GM08714 (cell line): Measurements from ENCODE around the gene DUSP1.

Experiments used
- H3K4me3 ChIP-seq: fragments of 200-500 bp; sonication (Bioruptor generic); 2 replicates; pipeline ENCODE4 v1.5.1; 2014; ENCODE audit warnings: mild to moderate bottlenecking, low read length, inconsistent platforms
- ZNF274 ChIP-seq: IDR thresholded peaks from 2 replicates; pipeline ENCODE4 v1.6.1; 2012; ENCODE audit warnings: mild to moderate bottlenecking, low read depth, low read length

Gene DUSP1

DNA sequence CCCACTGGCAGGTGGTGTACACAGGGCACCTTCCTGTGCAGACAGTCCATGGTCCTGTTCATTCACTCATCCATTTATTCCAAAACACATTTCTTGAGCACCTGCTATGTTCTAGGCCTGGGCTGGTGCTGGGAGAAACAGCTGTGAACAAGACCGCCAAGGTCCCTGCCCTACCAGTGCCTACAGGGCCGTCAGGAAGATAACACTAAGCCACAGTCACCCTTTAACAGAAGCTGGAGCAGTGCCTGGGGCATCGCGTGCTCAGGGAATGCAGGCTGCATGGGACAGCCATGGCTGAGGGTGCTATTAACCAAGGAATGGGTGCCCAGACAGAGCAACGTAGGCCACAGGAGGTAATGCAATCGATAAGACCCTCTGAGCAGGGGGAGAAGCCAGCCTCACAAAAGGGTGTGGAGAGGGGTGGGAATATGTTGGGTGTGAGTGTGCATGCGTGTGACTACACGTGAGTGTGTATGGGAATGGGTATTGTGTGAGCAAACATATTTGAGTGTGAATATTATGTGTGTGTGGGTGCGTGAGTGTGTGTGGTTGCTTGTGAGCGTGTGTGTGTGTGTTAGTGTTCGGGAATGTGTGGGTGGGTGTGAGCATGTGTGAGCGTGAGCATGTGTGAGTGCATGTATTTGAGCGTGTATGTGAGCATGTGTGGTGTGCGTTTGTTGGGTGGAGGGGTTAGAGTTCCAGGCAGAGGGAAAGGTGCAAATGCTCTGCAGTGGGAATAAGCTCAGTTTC is 19.1 kb downstream of the DUSP1 start:
- TF ChIP-seq ZNF274: no peak
- no peak overlapping the region for H3K4me3 ChIP-seq

DNA sequence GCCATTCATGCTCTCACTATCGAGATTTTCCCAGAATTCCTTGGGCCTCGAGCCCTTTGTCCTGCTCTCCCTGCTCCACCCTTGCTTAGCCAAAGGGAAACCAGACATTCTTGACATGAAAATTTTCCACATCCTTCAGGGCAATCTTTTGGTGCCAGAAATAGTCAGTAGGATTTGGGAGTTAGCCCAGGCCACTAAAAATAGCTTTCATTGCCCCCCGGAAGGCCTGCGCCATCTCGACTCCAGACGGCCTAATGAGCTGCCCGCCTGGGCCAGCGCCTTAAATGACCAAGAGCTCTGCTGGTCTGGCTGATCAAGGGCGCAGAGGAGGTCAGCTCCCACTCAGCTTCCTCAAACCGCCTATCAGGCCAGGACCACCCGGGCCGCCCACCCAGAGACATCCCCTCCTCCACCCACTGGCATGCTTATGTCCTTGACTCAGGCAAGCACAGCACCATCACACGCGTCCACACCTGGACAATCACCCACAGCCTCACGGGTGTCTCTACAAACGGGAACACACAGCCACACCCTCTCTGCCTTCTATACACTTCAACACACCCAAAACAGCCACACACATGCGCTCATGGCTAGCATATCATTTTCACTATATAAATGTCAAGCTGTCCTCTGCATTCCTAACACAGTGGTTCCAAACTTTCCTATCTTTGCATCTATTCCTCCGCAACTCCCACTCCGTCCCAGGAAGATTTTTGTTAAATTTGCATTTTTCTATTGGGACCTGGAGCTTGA is 20.9 kb downstream of the DUSP1 start:
- TF ChIP-seq ZNF274: no peak
- H3K4me3 ChIP-seq: no peak overlapping the region

DNA sequence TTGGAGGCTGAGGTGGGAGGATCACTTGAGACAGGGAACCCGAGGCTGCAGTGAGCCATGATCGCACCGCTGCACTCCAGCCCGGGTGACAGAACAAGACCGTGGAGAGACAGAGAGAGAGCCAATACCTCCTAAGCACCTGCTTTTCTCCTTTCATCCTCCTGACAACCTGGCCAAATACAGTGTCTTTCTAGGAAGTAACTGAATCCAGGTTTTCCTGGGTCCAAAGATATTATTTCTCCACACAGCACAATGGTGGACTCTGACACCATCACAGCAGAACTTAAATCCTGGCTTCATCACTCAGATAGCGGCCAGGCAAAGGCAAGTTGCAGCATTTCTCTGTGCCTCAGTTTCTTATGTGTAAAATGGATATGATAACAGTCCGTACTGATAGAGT is 21.9 kb downstream of the DUSP1 start:
- TF ChIP-seq ZNF274: no peak
- H3K4me3 ChIP-seq: no peak overlapping the region

DNA sequence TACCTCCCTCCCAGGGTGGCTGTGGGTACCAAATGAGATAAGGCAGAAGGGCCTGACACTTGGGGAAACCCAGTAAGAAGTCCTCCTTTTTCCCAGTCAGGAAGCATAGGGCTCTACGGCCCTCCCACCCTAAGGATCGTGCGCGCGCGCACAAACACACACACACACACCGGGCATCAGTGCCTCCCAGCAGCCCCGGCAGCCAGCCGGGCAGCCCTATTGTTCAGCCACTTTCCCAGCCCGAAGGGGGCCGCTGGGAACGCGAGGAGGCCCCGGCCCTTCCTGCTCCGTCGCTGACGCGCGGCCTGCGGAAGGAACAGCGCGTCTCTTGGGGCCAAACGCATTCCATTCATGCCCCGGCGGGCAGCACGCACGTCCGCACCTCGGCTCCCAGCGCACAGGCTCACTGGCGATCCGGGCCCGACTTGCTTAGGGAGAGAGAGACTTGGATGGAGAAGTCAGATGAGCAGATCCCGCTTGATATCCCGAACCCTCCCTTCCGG is 22.6 kb downstream of the DUSP1 start:
- no peak for TF ChIP-seq ZNF274
- no peak overlapping the region for H3K4me3 ChIP-seq

DNA sequence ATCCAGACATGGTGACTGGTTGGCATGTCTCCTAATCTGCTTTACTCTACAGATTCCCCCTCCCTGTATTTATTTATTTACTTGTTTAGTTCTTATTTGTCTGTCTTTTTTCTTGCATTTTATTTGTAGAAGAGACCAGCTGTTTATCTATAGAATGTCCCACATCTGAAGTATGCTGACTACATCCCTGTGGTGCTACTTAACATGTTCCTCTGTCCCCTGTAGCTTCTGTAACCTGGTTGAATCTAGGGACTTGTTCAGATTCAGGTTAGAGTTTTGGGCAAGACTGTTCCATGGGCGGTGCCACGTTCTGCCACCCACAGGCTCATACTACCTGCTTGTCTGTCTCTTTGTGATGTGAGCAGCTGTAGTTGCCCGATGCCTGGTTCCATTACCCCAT is 23.5 kb downstream of the DUSP1 start:
- H3K4me3 ChIP-seq: no peak overlapping the region
- TF ChIP-seq ZNF274: no peak

DNA sequence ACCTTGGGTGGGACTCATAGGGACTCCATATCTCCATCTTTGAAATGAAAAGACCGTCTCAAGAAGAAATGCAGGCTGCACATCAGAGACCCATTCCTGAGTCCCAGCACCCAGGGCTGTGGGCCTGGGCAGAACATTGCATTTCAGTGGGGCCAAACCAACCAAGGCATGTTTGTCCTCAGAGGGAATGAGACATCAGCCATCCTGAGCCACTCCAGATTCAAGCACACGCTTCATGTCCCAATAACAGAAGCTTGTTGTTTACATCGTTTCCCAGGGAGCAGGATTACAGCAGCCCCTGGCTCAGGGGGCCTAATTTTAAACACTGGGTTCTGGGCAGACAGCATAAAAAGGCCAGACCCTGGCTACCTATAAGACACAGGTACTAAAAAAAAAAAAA is 24.3 kb downstream of the DUSP1 start:
- no peak overlapping the region for H3K4me3 ChIP-seq
- no peak for TF ChIP-seq ZNF274

DNA sequence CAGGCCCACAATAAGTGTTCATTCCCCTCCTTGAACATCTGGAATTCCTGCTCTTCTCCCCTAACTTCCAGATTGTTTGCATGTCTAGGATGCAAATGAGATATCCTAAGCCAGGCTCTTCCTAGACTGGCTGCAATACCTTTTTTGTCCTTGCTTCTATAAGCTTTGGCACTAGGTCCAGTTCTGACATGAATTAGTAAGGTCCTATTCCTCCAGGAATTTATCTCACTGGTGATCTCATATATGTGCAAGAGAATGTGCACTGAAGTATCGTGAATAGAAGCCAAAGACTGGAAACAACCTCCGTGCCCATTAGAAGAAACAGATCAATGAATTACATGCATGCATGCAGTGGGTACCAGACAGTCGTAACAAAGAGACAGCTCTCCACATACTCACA is 25.2 kb downstream of the DUSP1 start:
- no peak overlapping the region for H3K4me3 ChIP-seq
- TF ChIP-seq ZNF274: no peak

DNA sequence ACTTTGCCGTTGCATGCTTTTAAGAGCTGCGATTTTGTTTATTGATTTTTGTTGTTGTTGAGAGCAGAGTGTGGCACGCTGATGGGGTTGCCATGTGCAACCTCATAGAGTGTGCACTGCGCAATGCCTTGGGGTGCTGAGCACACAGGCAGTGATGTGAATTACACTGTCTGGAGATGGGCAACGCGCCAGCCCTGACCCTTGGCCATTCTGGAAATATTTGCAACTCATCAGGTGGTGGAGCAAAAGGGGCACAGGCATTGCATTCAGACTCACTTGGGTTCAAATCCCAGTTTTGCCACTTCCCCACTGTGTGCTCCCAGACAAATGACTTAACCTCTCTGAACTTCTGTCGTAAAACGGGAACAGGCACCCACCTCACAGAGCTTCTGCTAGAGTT is 25.6 kb downstream of the DUSP1 start:
- H3K4me3 ChIP-seq: no peak overlapping the region
- TF ChIP-seq ZNF274: no peak

DNA sequence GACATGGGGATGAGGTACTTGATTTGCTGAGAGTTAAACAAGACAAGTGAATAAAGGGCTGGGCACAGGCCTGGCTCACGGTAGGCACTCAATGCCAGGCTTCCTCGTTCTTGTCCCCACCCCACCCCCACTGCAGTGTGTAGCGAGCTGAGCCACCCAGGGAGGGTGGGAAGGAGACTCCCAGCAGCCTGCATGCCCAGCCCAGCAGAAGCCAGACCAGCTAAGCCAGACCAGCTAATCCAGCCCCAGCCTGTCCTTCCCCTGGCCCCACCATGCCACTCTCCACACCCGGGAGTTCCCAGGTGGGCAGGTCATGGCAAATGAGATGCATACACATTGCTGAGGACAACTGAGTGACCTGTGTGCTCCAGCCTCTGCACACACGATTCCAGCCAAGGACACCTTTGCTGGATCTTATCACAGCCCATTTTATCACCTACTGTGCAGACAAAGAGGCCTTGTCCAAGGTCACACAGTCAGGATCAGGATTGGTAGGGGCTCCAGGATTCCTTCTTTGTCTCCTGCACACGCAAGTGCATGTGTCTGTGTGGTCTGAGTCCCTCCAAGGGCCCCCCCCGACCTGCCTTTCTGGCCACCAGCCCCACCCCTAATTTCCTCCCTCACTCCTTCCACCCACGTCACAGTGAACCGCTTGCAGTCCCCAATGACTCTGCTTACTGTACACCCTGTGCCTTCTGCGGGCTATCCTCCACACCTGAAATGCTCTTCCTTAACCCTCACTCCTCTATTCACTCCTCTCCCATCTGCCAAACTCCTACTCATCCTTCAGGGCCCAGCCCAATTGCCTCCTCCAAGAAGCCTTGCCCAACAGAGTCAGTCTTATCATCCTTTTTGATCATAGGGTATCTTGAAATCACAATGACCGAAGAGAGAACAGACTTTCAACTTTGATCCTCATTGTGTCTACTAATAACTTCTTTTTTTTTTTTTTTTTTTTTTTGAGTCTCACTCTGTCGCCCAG is 26.6 kb downstream of the DUSP1 start:
- no peak for TF ChIP-seq ZNF274
- no peak overlapping the region for H3K4me3 ChIP-seq

DNA sequence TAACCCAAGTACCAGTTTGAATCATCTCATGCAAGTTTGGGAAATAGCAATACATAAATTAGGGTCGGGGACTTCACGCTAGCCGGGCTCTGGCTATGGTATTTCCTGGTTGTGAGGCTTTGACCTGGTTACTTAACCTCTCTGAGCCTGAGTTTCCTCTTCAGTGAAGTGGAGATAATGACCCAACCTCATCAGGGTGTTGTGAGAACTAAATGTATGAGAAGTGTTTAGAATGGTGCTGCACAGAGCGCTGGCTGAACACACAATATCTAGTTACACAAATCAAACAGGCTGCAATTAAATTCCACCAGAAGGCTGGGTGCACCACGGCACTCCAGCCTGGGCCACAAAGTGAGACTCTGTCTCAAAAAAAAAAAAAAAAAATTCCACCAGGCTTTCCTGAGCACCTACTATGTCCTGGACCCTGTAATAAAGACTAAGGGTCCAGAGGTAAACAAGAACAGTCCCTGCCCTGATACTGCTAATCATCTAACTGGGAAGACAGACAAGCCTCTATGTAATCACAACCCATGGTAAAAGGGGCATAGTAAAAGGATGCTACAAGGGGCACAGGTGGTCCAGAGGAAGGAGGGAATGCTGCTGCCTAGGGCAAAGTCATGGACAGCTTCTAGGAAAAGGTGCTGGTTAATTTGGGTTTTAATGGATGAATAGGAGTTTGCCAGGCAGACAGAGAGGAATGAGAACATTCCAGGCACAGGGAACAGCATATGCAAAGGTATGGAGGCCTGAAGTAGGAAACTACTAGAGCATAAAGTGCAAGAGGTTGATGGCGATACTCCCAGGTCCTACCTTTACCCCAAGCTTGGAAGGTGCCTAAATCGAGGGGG is 27.7 kb downstream of the DUSP1 start:
- no peak for TF ChIP-seq ZNF274
- H3K4me3 ChIP-seq: no peak overlapping the region

DNA sequence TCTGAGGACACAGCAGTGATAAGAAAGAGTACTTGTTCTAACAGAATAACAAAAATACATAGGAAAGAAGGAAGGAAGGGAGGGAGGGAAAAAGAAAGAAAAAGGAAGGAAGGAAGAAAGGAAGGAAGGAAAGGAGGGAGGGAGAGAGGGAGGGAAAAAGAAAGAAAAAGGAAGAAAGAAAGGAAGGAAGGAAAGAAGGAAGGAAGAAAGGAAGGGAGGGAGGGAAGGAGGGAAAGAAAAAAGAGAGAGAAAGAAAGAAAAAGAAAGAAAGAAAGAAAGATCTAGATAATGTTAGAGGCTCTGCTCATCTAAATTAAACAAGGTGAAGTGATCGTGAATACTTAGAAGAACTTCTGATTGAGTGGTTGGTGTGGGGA is 29.8 kb downstream of the DUSP1 start:
- no peak overlapping the region for H3K4me3 ChIP-seq
- no peak for TF ChIP-seq ZNF274

DNA sequence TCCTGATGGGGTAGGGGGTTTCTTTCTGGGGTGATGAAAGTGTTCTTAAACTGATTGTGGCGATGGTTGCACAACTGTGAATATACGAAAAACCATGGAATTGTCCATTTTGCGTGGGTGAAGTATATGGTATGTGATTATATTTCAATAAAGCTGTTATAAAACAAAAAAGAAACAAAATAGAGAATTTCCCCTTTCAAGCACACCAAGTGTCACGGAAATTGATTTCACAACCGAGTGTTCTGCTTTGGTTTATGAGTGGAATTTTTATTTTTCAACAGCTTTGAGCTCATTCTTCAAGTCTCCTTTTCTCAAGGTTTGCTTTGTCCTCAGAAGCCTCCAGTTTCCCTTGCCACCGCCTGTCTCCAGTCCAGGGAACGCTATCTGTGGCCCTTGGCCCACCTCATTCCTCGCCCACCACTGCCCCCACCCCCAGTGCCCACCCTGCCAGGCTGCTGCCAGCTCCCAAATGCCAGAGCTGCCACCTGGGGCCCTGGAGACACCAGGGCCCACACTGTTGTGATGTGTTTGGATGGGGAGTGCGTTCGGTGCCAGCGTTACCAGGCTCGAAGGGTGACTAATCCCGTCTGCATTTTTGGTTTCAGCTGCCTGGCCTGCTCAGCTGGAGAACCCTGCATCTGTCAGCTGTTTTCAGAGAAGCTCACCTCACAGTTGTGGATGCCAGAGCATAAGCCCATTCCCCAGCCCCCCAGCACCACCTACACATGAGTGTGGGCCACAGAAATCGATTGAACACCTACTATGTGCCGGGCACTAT is 30.4 kb downstream of the DUSP1 start:
- no peak for TF ChIP-seq ZNF274
- no peak overlapping the region for H3K4me3 ChIP-seq

DNA sequence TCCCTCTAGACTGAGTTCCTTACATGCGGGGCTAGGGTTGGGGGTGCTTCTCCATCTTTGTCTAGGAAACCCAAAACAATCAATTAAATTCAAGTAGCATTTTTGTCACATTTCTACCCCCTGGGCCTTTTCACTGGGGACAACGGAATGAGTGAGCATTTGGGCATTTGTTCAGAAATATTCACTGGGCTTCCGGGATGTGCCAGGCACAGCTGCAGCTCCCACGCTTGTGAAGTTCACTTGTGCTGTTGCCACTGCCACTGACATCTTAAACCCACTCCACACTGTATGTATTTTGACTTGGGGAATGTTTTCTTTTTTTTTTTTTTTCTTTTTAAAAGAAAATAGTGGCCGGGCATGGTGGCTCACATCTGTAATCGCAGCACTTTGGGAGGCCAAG is 31.6 kb downstream of the DUSP1 start:
- no peak overlapping the region for H3K4me3 ChIP-seq
- TF ChIP-seq ZNF274: no peak
